ENCODE measurements around the gene MPZL2.

MPZL2 gene

DNA sequence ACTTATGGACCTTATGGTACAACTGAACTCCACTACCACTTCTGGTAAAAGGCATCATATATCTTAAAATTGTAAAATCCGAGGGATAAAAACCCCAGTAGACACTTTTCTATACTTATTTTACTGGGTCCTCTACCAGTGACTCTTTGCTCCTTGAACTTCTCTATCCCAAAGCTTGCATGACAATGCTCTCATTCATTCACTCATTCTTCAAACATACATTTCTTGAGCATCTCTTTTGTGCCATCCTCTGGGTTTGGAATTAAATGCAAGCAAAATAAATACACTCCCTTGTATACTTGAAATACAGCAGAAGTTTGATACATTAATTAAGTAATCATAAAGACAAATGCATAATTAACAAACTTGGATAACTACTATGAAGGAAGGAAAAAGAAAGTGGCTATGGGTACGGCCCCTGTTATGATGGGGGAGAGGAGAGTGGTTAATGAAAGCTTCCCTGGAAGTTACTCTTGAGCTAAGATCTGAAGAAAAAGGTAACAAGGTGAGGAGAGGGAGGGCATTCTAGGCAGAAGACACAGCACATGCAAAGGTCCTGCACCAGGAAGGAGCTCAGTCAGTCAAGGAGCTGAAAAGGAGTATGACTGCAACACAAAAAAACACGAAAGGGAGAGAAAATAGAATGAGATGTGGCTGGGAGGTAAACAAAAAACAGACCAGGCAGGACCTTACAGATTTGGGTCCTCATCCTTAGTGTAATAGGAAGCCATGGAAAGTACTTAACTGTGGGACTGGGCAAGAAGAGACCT lies 19.9 kb downstream of the MPZL2 start:
- H2AFZ ChIP-seq (ENCODE audit: low read depth, low read length), result no peak overlapping the region
- ATAC-seq (ENCODE audit: insufficient read depth, low read depth) (no peak), DNase-seq (no peak)
- no peak overlapping the region for H3K4me3 ChIP-seq (ENCODE audit: low read depth in 1 of 2, low read length in 2 of 2)
- H3K79me2 ChIP-seq (ENCODE audit: insufficient read depth, low read length), result no peaks in the 10 kb centered on the region
- H3K27ac ChIP-seq (ENCODE audit: low read length), result no peak overlapping the region
- H3K4me2 ChIP-seq (ENCODE audit: insufficient read depth, low read length), result no peak overlapping the region
- no peak for TF ChIP-seq EZH2 (IDR thresholded peaks at IDR 0.05; ENCODE audit: borderline replicate concordance, low read depth, low read length, severe bottlenecking)
- TF ChIP-seq, protein P1, sequence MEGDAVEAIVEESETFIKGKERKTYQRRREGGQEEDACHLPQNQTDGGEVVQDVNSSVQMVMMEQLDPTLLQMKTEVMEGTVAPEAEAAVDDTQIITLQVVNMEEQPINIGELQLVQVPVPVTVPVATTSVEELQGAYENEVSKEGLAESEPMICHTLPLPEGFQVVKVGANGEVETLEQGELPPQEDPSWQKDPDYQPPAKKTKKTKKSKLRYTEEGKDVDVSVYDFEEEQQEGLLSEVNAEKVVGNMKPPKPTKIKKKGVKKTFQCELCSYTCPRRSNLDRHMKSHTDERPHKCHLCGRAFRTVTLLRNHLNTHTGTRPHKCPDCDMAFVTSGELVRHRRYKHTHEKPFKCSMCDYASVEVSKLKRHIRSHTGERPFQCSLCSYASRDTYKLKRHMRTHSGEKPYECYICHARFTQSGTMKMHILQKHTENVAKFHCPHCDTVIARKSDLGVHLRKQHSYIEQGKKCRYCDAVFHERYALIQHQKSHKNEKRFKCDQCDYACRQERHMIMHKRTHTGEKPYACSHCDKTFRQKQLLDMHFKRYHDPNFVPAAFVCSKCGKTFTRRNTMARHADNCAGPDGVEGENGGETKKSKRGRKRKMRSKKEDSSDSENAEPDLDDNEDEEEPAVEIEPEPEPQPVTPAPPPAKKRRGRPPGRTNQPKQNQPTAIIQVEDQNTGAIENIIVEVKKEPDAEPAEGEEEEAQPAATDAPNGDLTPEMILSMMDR (IDR thresholded peaks at IDR 0.05; ENCODE audit: borderline replicate concordance, extremely low read depth, low read length, poor library complexity, severe bottlenecking), result no peak
- H3K4me1 ChIP-seq (ENCODE audit: insufficient read depth, low read length), result no peaks in the 10 kb centered on the region
- H3K27me3 ChIP-seq (ENCODE audit: insufficient read depth, low read length, poor library complexity), result no peaks in the 10 kb centered on the region
- no peak overlapping the region for H3K9ac ChIP-seq (ENCODE audit: low read depth, low read length)
- no peaks in the 10 kb centered on the region for H4K20me1 ChIP-seq (ENCODE audit: insufficient read depth, low read length)
- no peaks in the 10 kb centered on the region for H3K36me3 ChIP-seq (ENCODE audit: insufficient read depth, low read length)
- H3K9me3 ChIP-seq (ENCODE audit: insufficient read depth, low read length, severe bottlenecking), result no peaks in the 10 kb centered on the region

DNA sequence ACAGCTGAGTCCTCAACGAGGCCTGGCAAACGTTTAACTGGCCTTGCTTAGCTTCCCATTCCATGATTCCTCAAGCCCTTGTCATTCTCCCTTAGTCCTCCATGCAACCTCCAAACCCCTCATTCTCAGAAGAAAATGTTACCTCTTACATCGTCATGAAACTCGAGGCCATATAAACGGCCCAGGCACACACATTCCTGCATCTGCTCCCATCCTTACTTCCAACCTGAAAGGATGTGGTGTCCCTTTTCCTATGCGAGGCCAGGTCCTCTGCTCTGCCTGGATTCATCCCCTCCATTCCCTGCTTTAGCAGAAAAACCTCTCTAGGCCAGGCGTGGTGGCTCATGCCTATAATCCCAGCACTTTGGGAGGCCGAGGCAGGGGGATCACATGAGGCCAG lies 20.9 kb downstream of the MPZL2 start:
- no peak overlapping the region for H3K4me3 ChIP-seq (ENCODE audit: low read depth in 1 of 2, low read length in 2 of 2)
- DNase-seq, result no peak
- H3K79me2 ChIP-seq (ENCODE audit: insufficient read depth, low read length), result no peaks in the 10 kb centered on the region
- no peaks in the 10 kb centered on the region for H4K20me1 ChIP-seq (ENCODE audit: insufficient read depth, low read length)
- no peaks in the 10 kb centered on the region for H3K9me3 ChIP-seq (ENCODE audit: insufficient read depth, low read length, severe bottlenecking)
- H3K27ac ChIP-seq (ENCODE audit: low read length), result no peak overlapping the region
- no peak for ATAC-seq (ENCODE audit: insufficient read depth, low read depth)
- H3K36me3 ChIP-seq (ENCODE audit: insufficient read depth, low read length), result no peaks in the 10 kb centered on the region
- TF ChIP-seq EZH2 (IDR thresholded peaks at IDR 0.05; ENCODE audit: borderline replicate concordance, low read depth, low read length, severe bottlenecking), result no peak
- TF ChIP-seq, protein P1 (IDR thresholded peaks at IDR 0.05; ENCODE audit: borderline replicate concordance, extremely low read depth, low read length, poor library complexity, severe bottlenecking), result no peak
- H3K27me3 ChIP-seq (ENCODE audit: insufficient read depth, low read length, poor library complexity), result no peaks in the 10 kb centered on the region
- H3K4me1 ChIP-seq (ENCODE audit: insufficient read depth, low read length), result no peaks in the 10 kb centered on the region
- H3K9ac ChIP-seq (ENCODE audit: low read depth, low read length), result no peak overlapping the region
- no peak overlapping the region for H2AFZ ChIP-seq (ENCODE audit: low read depth, low read length)
- H3K4me2 ChIP-seq (ENCODE audit: insufficient read depth, low read length), result no peak overlapping the region

DNA sequence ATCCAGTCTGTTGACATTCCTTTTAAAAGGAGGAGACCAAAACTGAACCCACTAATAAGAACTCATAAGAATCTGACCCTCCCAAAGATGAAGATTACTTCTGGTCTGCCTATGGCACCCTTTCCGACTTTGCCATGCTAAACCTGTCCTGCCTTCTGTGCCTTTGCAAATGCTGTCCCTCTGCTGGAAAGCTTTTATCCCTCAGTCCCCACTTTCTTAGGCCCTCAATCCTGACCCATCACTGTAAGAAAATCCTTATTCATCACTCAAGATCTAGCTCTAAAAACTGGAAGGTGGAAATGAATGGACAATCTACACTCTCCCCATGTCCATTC lies 22.4 kb downstream of the MPZL2 start:
- Histone ChIP-seq H3K4me3 (ENCODE audit: low read depth in 1 of 2, low read length in 2 of 2) (no peak overlapping the region), H3K27me3 (ENCODE audit: insufficient read depth, low read length, poor library complexity) (no peaks in the 10 kb centered on the region), H3K4me1 (ENCODE audit: insufficient read depth, low read length) (no peaks in the 10 kb centered on the region), H3K9ac (ENCODE audit: low read depth, low read length) (no peak overlapping the region), H3K4me2 (ENCODE audit: insufficient read depth, low read length) (no peak overlapping the region), H2AFZ (ENCODE audit: low read depth, low read length) (no peak overlapping the region), H3K27ac (ENCODE audit: low read length) (no peak overlapping the region), H3K9me3 (ENCODE audit: insufficient read depth, low read length, severe bottlenecking) (no peaks in the 10 kb centered on the region), H3K79me2 (ENCODE audit: insufficient read depth, low read length) (no peaks in the 10 kb centered on the region), H4K20me1 (ENCODE audit: insufficient read depth, low read length) (no peaks in the 10 kb centered on the region), H3K36me3 (ENCODE audit: insufficient read depth, low read length) (no peaks in the 10 kb centered on the region)
- TF ChIP-seq EZH2 (IDR thresholded peaks at IDR 0.05; ENCODE audit: borderline replicate concordance, low read depth, low read length, severe bottlenecking), result no peak
- TF ChIP-seq, protein P1 (IDR thresholded peaks at IDR 0.05; ENCODE audit: borderline replicate concordance, extremely low read depth, low read length, poor library complexity, severe bottlenecking), result no peak
- no peak for DNase-seq
- no peak for ATAC-seq (ENCODE audit: insufficient read depth, low read depth)

Measured in DND-41 (cell line).